ENCODE data around the gene PRMT2.

The PRMT2 gene

DNA sequence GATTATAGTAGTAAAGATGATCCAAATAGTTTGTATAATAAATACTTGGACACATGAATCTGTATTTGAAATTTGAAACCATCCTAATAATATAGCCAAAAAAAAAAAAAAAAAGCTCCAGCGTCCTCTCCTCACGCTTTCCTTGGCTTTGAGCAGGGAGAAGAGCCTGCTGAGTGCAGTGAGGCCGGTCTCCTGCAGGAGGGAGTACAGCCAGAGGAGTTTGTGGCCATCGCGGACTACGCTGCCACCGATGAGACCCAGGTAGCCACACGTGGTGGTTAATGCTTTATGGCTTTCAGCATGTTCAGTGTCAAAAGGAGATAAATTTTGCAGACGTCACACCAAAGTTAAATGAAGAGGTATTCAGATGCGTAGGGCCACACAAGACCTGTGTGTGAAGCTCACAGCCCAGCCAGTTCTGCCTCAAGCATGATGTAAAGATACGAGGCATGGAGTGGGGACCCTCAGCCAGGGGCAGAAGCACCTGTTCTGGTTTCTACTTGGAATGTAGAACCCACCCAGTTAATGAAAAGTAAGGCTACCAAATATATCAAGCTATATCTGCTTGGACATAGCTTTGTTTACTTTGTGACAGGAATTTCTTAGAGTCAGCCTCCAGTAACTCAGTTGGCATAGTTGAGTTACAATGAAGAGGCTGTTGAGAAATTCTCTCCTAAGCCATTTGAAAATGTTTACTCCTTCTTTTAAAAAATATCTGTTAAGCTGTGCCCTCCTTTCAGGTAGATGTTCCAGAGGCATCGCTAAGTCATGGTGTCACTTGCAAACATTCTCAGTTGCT lies 8.1 kb downstream of the PRMT2 start:
- no peak for DNase-seq (ENCODE audit: low spot score)

DNA sequence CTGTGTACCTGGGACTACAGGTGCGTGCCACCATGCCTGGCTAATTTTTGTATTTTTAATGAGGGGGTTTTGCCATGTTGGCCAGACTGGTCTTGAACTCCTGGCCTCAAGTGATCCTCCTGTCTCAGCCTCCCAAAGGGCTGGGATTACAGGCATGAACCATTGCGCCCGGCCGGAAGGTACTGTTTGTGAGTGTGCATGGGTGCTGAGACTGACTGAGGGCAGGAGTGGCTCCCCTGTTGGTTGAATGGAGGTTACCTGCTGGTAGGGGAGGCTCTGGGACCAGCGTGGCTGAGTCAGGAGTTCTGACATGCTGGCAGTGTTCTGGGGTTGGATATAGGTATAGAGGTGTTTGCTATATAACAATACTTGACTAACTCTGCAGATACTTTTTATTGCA lies 10.4 kb downstream of the PRMT2 start:
- DNase-seq (ENCODE audit: low spot score) = no peak

DNA sequence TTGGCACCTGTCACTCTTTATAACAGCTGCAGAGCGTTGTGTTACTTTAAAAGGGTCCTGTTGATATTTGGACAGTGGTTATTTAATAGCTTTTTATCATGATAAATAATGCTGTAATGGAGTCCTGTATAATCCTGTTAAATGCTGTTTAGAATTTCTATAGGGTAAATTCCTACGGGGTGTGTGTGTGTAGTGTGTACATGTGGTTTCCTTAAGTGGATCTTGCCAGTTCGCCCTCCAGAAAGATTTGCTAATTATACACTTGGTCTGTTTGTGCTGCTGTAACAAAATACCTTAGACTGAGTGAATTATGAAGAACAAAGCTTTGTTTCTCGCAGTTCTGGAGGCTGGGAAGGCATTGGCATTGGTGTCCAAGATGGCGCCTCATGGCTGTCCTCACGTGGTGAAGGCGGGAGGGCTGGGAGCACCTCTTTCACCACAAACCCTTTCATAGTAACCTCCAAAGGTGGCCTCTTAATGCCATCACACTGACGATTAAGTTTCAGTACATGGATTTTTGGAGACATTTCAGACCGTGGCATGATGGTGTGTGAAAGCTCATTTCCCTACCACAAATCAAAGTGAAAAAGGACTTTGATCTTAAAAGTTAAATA lies 11.2 kb downstream of the PRMT2 start:
- DNase-seq (ENCODE audit: low spot score) = no peak

GRCh38 chr21:46648539-46648938 lies 13.1 kb downstream of the PRMT2 start:
- DNase-seq (ENCODE audit: low spot score) = no peak

DNA sequence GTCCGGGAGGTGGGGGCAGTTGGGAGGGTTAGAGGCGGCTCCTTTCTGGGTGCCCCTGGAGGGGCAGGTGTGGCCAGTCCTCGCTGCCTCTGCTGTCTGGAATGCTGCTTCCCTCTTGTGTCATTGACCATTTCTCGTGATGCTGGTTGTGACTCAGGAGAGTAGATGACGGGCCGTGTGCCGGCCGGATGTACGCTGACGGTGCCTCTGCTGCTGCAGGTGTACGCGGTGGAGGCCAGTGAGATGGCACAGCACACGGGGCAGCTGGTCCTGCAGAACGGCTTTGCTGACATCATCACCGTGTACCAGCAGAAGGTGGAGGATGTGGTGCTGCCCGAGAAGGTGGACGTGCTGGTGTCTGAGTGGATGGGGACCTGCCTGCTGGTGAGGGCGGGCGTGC lies 13.9 kb downstream of the PRMT2 start:
- DNase-seq (ENCODE audit: low spot score) = no peak

DNA sequence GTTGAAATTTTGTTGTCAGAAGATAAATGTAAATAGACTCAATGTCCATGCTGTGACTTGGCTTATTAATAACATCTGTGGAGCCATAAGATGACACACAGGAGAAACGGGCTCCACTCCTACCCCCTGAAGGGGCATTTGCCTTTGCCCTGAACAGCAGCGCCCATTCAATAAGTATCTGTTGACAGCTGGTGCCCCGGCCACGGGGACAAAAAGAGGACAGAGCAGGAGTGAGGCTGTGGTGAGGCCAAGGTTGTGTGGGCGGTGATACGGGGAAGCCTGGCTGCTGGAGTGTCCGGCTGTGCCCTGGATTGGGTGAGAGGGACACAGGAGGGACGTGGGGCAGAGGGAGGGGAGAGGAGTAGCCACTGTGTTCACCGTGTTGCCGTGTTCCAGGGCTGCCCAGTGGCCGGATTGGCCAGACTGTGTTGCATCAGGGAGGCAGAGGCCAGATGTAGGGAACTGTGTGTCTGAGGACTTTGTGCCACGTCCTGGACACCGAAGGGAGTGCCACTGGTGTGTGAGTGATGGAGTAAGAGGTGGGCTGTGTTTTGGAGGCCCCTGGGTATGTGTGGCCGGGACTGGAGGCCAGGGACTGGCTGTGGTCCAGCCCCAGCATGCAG lies 15.1 kb downstream of the PRMT2 start:
- DNase-seq (ENCODE audit: low spot score) = no peak

DNA sequence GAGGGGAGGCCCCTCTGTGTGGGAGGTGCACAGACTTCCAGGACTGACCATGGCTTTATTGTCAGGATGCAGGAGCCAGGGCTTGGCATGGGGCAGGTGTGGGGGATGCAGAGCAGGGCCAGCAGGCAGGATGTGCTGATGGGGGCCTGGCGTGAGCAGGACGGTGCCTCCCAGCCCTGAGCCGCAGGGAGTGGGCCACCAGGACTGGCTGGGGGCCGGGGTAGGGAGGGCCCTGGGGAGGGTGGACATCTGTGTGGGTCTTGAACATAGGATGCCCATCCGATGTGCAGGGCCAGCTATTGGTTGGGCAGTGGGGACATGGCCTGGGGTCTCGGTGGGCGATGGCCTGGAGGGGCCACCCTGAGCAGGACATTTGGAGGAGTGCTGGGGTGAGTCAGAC lies 15.6 kb downstream of the PRMT2 start:
- DNase-seq (ENCODE audit: low spot score) = no peak

DNA sequence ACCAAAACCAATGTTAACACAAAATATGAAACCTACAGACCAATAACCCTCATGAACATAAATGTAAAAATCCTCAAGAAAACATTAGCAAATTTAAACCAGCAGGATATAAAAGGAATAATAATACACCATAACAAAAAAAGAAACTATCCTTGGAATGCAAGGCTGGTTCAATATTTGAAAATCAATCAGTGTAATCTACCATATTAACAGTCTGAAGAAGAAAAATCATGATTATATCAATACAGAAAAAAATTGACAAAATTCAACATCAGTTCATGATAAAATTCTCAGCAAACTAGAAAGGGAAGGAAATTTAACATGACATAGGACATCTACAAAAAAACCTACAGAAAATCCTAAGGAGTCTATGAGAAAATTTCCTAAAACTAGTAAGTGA lies 19.8 kb downstream of the PRMT2 start:
- DNase-seq (ENCODE audit: low spot score) = no peak

DNA sequence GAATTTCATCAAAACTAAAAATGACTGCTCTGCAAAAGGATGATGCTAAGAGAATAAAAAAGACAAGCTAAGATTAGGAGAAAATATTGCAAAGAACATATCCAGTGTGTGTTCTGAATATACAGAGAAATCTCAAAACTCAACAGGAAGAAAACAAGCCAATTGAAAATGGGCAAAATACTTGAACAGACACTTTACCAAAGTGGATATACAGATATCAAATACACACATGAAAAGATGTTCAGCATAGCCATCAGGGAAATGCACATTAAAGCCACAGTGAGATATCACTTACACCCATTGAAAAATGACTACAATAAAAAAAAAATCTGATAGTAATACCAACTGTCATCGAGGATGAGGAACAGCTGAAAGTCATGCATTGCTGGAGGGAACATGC lies 21.3 kb downstream of the PRMT2 start:
- no peak for DNase-seq (ENCODE audit: low spot score)

DNA sequence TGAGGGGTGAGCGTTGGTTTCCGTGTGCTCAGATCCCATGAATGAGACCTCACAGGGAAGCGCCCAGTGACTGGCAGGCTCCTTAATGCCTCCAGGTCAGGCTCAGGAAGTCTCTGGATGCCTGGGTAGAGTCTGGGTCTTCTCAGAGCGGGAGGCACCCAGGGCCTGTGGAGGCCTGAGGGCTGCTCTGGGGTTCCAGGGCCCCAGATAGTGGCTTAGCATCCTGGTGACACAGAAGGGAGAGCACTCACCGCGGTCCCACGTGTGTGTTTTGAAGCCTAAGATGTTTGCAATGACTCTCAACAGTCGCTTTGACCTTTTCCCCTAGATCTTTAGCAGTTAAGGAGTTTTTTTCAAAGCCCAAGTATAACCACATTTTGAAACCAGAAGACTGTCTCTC lies 25.0 kb downstream of the PRMT2 start:
- DNase-seq (ENCODE audit: low spot score) = no peak

GRCh38 chr21:46661211-46661625 lies 25.7 kb downstream of the PRMT2 start:
- peak; percentile 70 for DNase-seq (ENCODE audit: low spot score)

DNA sequence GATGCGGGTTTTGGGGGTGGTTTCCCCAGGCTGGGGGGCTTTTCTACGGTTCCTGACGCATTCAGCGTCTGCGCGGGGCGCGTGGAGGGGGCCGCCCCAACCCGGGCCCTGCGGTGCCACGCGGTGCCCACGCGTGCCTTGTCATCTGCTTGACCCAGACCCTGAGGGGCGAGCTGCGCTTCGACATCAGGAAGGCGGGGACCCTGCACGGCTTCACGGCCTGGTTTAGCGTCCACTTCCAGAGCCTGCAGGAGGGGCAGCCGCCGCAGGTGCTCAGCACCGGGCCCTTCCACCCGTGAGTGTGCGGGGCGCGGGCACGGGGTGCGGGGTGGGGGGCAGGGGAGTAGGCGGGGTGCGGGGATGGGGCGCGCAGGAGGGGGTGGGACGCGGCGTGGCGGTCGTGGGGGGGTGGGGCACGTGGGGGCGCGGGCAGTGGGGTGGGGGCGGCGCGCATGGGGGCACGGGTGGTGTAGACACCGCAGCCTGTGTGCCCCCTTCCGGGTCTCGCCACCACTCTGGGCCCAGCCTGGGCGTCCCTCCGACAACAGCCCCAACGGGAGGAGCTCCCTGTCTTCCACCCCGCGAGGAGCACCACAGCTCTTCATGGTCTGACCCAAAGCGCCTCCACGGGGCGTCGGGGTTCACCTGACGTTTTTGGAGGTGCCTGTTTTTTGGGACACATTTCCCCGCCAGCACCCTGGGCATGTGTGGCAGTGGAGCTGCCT lies 26.3 kb downstream of the PRMT2 start:
- no peak for DNase-seq (ENCODE audit: low spot score)

- no peak for DNase-seq (ENCODE audit: low spot score)
Observed at GRCh38 chr21:46662367-46662654, 26.8 kb downstream of the PRMT2 start.

GRCh38 chr21:46662765-46663500 lies 27.5 kb downstream of the PRMT2 start:
- DNase-seq (ENCODE audit: low spot score) = no peak

DNA sequence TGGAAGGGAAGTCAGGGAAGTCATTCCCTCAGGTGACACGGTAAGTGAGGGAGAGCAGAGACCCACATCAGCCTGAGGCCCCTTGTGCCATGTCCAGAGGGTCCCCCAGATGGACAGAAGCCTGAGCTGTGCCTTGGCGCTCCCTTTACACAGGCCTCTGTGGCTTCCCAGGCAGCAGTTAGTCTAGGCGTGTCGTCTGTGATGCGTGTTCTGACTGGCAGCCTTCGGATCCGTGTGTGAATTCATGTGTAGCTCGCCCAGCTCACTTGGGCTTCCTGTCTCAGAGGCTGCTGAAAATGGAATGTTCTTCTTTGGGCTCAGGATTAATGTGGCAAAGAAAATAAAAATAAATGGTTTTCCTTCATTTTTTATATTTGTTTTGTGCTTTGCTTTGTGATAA lies 28.3 kb downstream of the PRMT2 start:
- no peak for DNase-seq (ENCODE audit: low spot score)

DNA sequence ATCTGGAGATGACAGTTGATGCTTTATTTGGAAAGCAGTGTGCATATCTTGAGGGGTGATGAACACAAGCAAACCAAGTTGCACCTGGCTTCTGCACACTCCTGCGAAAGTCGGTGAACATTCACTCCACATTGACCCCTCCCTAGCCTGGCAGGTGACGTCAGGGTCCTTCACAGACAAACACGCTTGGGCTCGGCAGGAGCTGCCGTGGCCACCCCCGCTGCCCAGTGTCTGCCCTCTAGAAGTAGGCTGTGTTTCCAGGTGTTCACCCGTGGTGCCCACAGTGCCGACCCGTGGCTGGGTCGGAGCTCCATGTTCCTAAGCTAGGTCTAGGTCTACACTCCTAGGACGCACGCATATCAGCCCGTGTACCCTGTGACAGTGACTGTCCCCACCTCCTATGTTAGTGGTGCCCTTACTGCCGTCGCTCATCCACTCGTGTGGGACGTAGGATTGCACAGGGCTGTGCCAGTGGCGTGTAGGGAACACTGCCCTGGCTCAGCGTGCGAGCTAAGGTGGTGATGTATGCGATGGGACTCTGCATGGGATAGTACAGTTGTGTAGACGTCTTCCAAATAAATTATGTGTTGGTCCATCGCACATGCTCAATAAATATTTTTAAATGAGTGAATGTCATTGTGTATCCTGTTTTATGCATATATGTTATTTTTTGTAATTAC lies 29.0 kb downstream of the PRMT2 start:
- DNase-seq (ENCODE audit: low spot score) = no peak

GRCh38 chr21:46665566-46665965 lies 30.1 kb downstream of the PRMT2 start:
- no peak for DNase-seq (ENCODE audit: low spot score)

DNA sequence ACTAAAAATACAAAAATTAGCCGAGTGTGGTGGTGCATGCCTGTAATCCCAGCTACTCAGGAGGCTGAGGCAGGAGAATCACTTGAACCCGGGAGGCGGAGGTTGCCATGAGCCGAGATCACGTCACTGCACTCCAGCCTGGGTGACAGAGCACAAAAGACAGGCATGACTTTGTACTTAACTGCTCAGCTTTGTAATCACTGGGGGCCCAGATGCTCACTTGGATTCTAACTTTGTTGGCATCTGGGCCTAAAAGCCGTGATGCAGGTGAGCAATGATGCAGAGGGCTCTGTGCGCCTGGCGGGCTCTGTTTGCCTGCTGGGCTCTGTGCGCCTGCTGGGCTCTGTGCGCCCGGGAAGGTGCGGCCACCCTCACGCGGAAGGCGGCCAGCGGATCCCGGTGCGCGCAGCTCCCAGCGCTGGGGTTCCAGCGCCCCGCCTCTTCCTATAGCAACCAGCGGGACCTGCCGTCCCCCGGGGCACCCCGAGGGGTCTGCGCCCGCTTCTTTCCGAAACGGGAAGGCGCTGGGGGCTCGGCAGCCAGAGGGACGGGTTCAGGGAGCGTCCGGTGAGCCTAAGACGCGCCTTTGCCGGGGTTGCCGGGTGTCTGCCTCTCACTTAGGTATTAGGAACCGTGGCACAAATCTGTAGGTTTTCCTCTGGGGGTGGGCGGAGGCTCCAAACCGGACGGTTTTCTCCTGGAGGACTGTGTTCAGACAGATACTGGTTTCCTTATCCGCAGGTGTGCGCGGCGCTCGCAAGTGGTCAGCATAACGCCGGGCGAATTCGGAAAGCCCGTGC lies 31.7 kb downstream of the PRMT2 start:
- no peak for DNase-seq (ENCODE audit: low spot score)

DNA sequence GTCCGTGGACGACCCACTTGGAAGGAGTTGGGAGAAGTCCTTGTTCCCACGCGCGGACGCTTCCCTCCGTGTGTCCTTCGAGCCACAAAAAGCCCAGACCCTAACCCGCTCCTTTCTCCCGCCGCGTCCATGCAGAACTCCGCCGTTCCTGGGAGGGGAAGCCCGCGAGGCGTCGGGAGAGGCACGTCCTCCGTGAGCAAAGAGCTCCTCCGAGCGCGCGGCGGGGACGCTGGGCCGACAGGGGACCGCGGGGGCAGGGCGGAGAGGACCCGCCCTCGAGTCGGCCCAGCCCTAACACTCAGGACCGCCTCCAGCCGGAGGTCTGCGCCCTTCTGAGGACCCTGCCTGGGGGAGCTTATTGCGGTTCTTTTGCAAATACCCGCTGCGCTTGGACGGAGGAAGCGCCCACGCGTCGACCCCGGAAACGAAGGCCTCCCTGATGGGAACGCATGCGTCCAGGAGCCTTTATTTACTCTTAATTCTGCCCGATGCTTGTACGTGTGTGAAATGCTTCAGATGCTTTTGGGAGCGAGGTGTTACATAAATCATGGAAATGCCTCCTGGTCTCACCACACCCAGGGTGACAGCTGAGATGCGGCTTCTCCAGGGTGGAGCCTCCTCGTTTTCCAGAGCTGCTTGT lies 32.4 kb downstream of the PRMT2 start:
- DNase-seq (ENCODE audit: low spot score) = peak; percentile 12

- DNase-seq (ENCODE audit: low spot score) = no peak
Observed at GRCh38 chr21:46668381-46668780, 32.9 kb downstream of the PRMT2 start.

Measured in kidney capillary endothelial cell (primary cell).